HepG2 (cell line): ENCODE results near the gene AXIN1. TPM values are rescaled to one million over a fixed set of nuclear protein-coding genes. Genes with fewer than 3 reads are reported as not detected.

Source experiments
- FOXO1 ChIP-seq: sonication (generic); formaldehyde crosslinking; IDR thresholded peaks from 2 replicates; pipeline ENCODE4 v1.4.0; 2020; ENCODE audit warnings: missing genetic modification reagents
- HOXD1 ChIP-seq: sonication (generic); formaldehyde crosslinking; IDR thresholded peaks from 2 replicates; pipeline ENCODE4 v1.5.0; 2020; ENCODE audit warnings: missing genetic modification reagents
- KAT7 ChIP-seq: IDR thresholded peaks from 2 replicates; pipeline ENCODE4 v1.6.1; 2018; ENCODE audit warnings: borderline replicate concordance, missing compliant biosample characterization
- PCBP2 ChIP-seq: fragments of 200-400 bp; formaldehyde crosslinking; optimal IDR thresholded peaks from 2 replicates; pipeline ENCODE3; 2018; ENCODE audit warnings: low read length, low read depth; ENCODE audit not compliant: poor library complexity, severe bottlenecking
- SCMH1 ChIP-seq: sonication (generic); formaldehyde crosslinking; IDR thresholded peaks from 2 replicates; pipeline ENCODE4 v1.9.0; 2021; ENCODE audit warnings: missing genetic modification reagents, mild to moderate bottlenecking, borderline replicate concordance
- TEAD3 ChIP-seq: optimal IDR thresholded peaks from 2 replicates; pipeline ENCODE3; 2016; ENCODE audit warnings: borderline replicate concordance
- ZNF207 ChIP-seq: fragments of 450-650 bp; IDR thresholded peaks from 2 replicates; pipeline ENCODE4 v1.6.1; 2016; ENCODE audit warnings: antibody characterized with exemption, borderline replicate concordance
- ZNF556 ChIP-seq: sonication (generic); formaldehyde crosslinking; IDR thresholded peaks from 2 replicates; pipeline ENCODE4 v1.4.0; 2020; ENCODE audit warnings: mild to moderate bottlenecking, missing genetic modification reagents, borderline replicate concordance
- ZNF605 ChIP-seq: sonication (generic); formaldehyde crosslinking; IDR thresholded peaks from 2 replicates; pipeline ENCODE4 v1.8.0; 2022; ENCODE audit warnings: mild to moderate bottlenecking, missing genetic modification reagents
- ZNF607 ChIP-seq: sonication (generic); formaldehyde crosslinking; IDR thresholded peaks from 2 replicates; pipeline ENCODE4 v1.5.1; 2020; ENCODE audit warnings: missing genetic modification reagents, mild to moderate bottlenecking, borderline replicate concordance
- ZNF746 ChIP-seq: sonication (generic); formaldehyde crosslinking; IDR thresholded peaks from 2 replicates; pipeline ENCODE4 v1.8.0; 2022; ENCODE audit warnings: mild to moderate bottlenecking, missing genetic modification reagents
- ZSCAN22 ChIP-seq: sonication (generic); formaldehyde crosslinking; IDR thresholded peaks from 2 replicates; pipeline ENCODE4 v1.4.0; 2020; ENCODE audit warnings: mild to moderate bottlenecking, missing genetic modification reagents
- ZZZ3 ChIP-seq: sonication (generic); formaldehyde crosslinking; IDR thresholded peaks from 2 replicates; pipeline ENCODE4 v1.4.0; 2020; ENCODE audit warnings: missing genetic modification reagents, mild to moderate bottlenecking, borderline replicate concordance
- polyA plus RNA-seq, 8 experiments: library from polyadenylated mRNA; depleted of rRNA in 3 of 8; stranded (reverse) in 7 of 8; unstranded in 1 of 8; fragments of >200 nt; fragmentation: Illumina TruSeq in 4 of 8; extraction: Trizol in 4 of 8; gene quantifications; 2 replicates each; pipeline versions ENCODE4 v1.2.1 to v1.2.3, GENCODE V29; 2011 to 2016; ENCODE audit warnings: low read depth in 4 of 8, missing spikeins in 1 of 8, mixed read lengths in 1 of 8; ENCODE audit not compliant: insufficient read depth in 1 of 8
- total RNA-seq, 5 experiments: library from RNA; depleted of rRNA; stranded (reverse); fragments of >200 nt; fragmentation: Illumina TruSeq; extraction: Trizol; gene quantifications; 2 replicates each; pipeline ENCODE4 v1.2.3, GENCODE V29; 2016; ENCODE audit warnings: low read depth in 1 of 5
- TF ChIP-seq, protein P1 (sequence below): sonication (generic); formaldehyde crosslinking; IDR thresholded peaks from 2 replicates; pipeline ENCODE4 v1.5.1; 2020; ENCODE audit warnings: mild to moderate bottlenecking, missing genetic modification reagents, borderline replicate concordance
- TF ChIP-seq, protein P2 (sequence below): sonication (generic); formaldehyde crosslinking; IDR thresholded peaks from 2 replicates; pipeline ENCODE4 v1.8.1; 2022; ENCODE audit warnings: mild to moderate bottlenecking, missing genetic modification reagents
- TF ChIP-seq, protein P3 (sequence below): sonication (generic); formaldehyde crosslinking; IDR thresholded peaks from 2 replicates; pipeline ENCODE4 v1.8.0; 2022; ENCODE audit warnings: mild to moderate bottlenecking, missing genetic modification reagents; ENCODE audit not compliant: insufficient replicate concordance
- TF ChIP-seq, protein P4 (sequence below): sonication (generic); formaldehyde crosslinking; conservative IDR thresholded peaks from 2 replicates; pipeline ENCODE4 v1.4.0; 2020; ENCODE audit warnings: mild to moderate bottlenecking, missing genetic modification reagents, moderate library complexity

The AXIN1 gene
- total and polyA plus RNA-seq, 2 of the 13 experiments (the other 11 are each of a cell fraction or from before 2014, with no cell fraction given) = 24.0 to 26.0 TPM

DNA sequence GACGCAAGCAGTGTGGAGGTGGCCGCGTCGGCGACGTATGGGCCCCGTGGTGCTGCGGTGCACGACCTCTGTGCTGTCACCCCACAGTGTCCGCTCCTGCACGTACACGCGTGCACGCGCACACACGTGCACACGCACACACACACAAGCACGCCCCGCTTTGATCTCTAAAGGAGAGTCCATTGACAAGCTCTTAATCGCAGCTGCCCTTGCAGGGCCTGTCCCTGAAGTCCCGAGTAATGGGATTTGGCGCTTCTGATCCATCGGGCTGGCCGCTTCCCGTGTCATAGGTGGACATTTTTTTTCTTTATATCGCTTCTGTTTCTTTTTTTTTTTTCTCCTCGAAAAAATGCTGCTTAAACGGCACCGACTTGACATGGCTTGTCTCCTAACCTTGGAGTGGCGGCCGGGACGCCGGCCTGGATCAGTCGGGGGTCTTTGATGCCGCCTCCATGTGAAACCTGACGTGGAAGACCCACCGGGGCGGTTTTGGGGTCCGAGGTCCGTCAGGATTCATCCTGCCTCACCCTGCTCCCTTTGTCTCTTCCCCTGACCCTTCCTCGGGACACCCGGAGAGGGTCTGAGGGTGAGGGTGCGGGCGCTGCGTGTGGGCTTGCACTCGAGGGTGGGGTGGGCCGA lies 8.3 kb upstream of the AXIN1 start (continued):
- TF ChIP-seq, protein P1, sequence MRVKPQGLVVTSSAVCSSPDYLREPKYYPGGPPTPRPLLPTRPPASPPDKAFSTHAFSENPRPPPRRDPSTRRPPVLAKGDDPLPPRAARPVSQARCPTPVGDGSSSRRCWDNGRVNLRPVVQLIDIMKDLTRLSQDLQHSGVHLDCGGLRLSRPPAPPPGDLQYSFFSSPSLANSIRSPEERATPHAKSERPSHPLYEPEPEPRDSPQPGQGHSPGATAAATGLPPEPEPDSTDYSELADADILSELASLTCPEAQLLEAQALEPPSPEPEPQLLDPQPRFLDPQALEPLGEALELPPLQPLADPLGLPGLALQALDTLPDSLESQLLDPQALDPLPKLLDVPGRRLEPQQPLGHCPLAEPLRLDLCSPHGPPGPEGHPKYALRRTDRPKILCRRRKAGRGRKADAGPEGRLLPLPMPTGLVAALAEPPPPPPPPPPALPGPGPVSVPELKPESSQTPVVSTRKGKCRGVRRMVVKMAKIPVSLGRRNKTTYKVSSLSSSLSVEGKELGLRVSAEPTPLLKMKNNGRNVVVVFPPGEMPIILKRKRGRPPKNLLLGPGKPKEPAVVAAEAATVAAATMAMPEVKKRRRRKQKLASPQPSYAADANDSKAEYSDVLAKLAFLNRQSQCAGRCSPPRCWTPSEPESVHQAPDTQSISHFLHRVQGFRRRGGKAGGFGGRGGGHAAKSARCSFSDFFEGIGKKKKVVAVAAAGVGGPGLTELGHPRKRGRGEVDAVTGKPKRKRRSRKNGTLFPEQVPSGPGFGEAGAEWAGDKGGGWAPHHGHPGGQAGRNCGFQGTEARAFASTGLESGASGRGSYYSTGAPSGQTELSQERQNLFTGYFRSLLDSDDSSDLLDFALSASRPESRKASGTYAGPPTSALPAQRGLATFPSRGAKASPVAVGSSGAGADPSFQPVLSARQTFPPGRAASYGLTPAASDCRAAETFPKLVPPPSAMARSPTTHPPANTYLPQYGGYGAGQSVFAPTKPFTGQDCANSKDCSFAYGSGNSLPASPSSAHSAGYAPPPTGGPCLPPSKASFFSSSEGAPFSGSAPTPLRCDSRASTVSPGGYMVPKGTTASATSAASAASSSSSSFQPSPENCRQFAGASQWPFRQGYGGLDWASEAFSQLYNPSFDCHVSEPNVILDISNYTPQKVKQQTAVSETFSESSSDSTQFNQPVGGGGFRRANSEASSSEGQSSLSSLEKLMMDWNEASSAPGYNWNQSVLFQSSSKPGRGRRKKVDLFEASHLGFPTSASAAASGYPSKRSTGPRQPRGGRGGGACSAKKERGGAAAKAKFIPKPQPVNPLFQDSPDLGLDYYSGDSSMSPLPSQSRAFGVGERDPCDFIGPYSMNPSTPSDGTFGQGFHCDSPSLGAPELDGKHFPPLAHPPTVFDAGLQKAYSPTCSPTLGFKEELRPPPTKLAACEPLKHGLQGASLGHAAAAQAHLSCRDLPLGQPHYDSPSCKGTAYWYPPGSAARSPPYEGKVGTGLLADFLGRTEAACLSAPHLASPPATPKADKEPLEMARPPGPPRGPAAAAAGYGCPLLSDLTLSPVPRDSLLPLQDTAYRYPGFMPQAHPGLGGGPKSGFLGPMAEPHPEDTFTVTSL = no peak
- TF ChIP-seq ZNF605 (CRISPR knock-in tag) (no peak; the same call in 1 of the 2 replicates), SCMH1 (CRISPR knock-in tag) (no peak), ZNF207 (no peak), ZNF556 (CRISPR knock-in tag) (0 out of 2 replicates have a peak, but pooled peaks have one; percentile 7), PCBP2 (no peak), HOXD1 (CRISPR knock-in tag) (no peak), KAT7 (no peak), FOXO1 (no peak), ZNF746 (CRISPR knock-in tag) (no peak), ZZZ3 (CRISPR knock-in tag) (no peak), TEAD3 (peak; percentile 23), ZNF607 (peak; percentile 25; the same call in 1 of the 2 replicates), ZSCAN22 (CRISPR knock-in tag) (no peak)
- TF ChIP-seq, protein P2, sequence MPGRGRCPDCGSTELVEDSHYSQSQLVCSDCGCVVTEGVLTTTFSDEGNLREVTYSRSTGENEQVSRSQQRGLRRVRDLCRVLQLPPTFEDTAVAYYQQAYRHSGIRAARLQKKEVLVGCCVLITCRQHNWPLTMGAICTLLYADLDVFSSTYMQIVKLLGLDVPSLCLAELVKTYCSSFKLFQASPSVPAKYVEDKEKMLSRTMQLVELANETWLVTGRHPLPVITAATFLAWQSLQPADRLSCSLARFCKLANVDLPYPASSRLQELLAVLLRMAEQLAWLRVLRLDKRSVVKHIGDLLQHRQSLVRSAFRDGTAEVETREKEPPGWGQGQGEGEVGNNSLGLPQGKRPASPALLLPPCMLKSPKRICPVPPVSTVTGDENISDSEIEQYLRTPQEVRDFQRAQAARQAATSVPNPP (CRISPR knock-in tag) = no peak
- TF ChIP-seq, protein P3, sequence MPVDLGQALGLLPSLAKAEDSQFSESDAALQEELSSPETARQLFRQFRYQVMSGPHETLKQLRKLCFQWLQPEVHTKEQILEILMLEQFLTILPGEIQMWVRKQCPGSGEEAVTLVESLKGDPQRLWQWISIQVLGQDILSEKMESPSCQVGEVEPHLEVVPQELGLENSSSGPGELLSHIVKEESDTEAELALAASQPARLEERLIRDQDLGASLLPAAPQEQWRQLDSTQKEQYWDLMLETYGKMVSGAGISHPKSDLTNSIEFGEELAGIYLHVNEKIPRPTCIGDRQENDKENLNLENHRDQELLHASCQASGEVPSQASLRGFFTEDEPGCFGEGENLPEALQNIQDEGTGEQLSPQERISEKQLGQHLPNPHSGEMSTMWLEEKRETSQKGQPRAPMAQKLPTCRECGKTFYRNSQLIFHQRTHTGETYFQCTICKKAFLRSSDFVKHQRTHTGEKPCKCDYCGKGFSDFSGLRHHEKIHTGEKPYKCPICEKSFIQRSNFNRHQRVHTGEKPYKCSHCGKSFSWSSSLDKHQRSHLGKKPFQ (CRISPR knock-in tag) = no peak
- TF ChIP-seq, protein P4, sequence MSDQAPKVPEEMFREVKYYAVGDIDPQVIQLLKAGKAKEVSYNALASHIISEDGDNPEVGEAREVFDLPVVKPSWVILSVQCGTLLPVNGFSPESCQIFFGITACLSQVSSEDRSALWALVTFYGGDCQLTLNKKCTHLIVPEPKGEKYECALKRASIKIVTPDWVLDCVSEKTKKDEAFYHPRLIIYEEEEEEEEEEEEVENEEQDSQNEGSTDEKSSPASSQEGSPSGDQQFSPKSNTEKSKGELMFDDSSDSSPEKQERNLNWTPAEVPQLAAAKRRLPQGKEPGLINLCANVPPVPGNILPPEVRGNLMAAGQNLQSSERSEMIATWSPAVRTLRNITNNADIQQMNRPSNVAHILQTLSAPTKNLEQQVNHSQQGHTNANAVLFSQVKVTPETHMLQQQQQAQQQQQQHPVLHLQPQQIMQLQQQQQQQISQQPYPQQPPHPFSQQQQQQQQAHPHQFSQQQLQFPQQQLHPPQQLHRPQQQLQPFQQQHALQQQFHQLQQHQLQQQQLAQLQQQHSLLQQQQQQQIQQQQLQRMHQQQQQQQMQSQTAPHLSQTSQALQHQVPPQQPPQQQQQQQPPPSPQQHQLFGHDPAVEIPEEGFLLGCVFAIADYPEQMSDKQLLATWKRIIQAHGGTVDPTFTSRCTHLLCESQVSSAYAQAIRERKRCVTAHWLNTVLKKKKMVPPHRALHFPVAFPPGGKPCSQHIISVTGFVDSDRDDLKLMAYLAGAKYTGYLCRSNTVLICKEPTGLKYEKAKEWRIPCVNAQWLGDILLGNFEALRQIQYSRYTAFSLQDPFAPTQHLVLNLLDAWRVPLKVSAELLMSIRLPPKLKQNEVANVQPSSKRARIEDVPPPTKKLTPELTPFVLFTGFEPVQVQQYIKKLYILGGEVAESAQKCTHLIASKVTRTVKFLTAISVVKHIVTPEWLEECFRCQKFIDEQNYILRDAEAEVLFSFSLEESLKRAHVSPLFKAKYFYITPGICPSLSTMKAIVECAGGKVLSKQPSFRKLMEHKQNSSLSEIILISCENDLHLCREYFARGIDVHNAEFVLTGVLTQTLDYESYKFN (CRISPR knock-in tag) = no peak; the same call in 1 of the 2 replicates
